ENCODE results near the gene CUZD1.

The CUZD1 gene

DNA sequence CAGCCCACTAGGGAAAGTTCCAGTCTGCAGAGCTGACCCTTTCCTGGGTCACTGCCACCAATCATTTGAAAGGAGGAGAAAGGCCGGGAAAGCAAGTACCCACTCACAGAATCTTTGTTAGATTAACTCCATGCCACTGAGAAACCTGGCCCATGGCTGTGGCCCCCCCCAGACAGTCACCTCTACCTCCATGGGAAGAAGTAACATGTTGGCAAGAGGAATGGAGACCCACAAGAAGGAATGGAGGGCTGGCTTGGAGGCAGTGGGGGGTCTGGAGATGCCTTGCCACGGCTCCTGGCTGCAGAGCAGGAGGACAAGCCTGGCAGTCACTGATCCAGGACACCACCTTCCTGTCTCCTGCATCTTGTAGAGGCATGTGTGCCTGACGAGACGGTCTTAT is 32.9 kb downstream of the CUZD1 start:
- DNase-seq, result no peak

GRCh38 chr10:122802282-122802681 is 43.4 kb downstream of the CUZD1 start:
- DNase-seq, result no peak

GRCh38 chr10:122798704-122799231 is 46.9 kb downstream of the CUZD1 start:
- DNase-seq, result peak; percentile 18

- no peak for DNase-seq
These were observed 48.9 kb downstream of the CUZD1 start for GRCh38 chr10:122796796-122797195.

GRCh38 chr10:122795924-122796323 is 49.7 kb downstream of the CUZD1 start:
- DNase-seq, result no peak

DNA sequence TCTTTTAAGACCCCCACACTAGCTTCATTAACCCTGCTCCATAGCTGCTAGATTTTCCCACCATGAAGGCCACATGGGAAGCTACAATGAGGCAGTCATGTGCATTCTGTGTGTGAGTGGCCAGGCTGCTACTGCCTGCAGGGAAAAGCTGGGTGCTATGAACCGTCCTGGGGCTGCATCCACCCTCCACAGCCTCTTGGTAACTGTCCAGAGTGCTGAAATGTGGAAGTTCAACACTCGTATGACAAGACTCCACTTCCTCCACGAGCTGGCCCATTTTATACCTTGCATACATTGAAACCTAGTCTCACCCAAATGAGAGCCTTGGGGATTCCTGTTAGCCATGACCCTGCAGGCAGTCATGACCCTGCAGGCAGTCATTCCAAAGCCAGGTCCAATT is 59.4 kb downstream of the CUZD1 start:
- DNase-seq, result no peak

GRCh38 chr10:122782911-122783310 is 62.7 kb downstream of the CUZD1 start:
- no peak for DNase-seq

Data from NCI-H146 (cell line).